GM23338 (cell line): Measurements from ENCODE around the gene DDX18. TPM values are rescaled to one million over a fixed set of nuclear protein-coding genes. Genes with fewer than 3 reads are reported as not detected.

Experiments
- ATAC-seq: fragments of 200-7000 bp; cut with Tn5 transposase; 3 replicates; pipeline ENCODE4 v1.9.1; 2020
- DNase-seq: peaks from one replicate; pipeline ENCODE4 v3.0.0-alpha.2; 2015; ENCODE audit warnings: low spot score
- H2AFZ ChIP-seq: fragments of 200-600 bp; sonication (generic); 2 replicates; pipeline ENCODE4 v1.8.0; 2016; ENCODE audit warnings: antibody characterized with exemption, mild to moderate bottlenecking, moderate library complexity
- H3F3A ChIP-seq: fragments of 200-600 bp; sonication (generic); replicated peaks from 2 replicates; pipeline ENCODE4 v1.8.0; 2017; ENCODE audit warnings: antibody characterized with exemption, mixed run types, low read depth
- H3K27ac ChIP-seq: fragments of 200-600 bp; sonication (generic); 2 replicates; pipeline ENCODE4 v1.6.1; 2016; ENCODE audit warnings: low read depth
- H3K27me3 ChIP-seq: fragments of 200-600 bp; sonication (generic); 2 replicates; pipeline ENCODE4 v1.8.0; 2016; ENCODE audit warnings: mild to moderate bottlenecking, mixed run types, moderate library complexity; ENCODE audit not compliant: insufficient read depth
- H3K36me3 ChIP-seq: fragments of 200-600 bp; sonication (generic); 2 replicates; pipeline ENCODE4 v1.8.0; 2016; ENCODE audit warnings: mild to moderate bottlenecking; ENCODE audit not compliant: insufficient read depth
- H3K4me1 ChIP-seq: fragments of 200-600 bp; sonication (generic); 2 replicates; pipeline ENCODE4 v1.8.0; 2016; ENCODE audit warnings: mild to moderate bottlenecking, moderate library complexity; ENCODE audit not compliant: insufficient read depth
- H3K4me2 ChIP-seq: fragments of 200-600 bp; sonication (generic); 2 replicates; pipeline ENCODE4 v1.7.1; 2017; ENCODE audit warnings: mixed run types
- H3K4me3 ChIP-seq: fragments of 200-600 bp; sonication (generic); 2 replicates; pipeline ENCODE4 v1.6.1; 2016; ENCODE audit warnings: mixed run types
- H3K79me2 ChIP-seq: fragments of 200-600 bp; sonication (generic); replicated peaks from 2 replicates; pipeline ENCODE4 v1.8.0; 2017; ENCODE audit warnings: mild to moderate bottlenecking; ENCODE audit not compliant: insufficient read depth
- H3K9me2 ChIP-seq: fragments of 200-600 bp; sonication (generic); 2 replicates; pipeline ENCODE4 v1.8.0; 2017; ENCODE audit not compliant: insufficient read depth
- H4K20me1 ChIP-seq: fragments of 200-600 bp; sonication (generic); replicated peaks from 2 replicates; pipeline ENCODE4 v1.8.0; 2017; ENCODE audit warnings: mild to moderate bottlenecking; ENCODE audit not compliant: insufficient read depth
- H3K27ac Mint-ChIP-seq: 2 replicates; pipeline ENCODE4 v1.8.0; 2020; ENCODE audit warnings: inconsistent platforms, mild to moderate bottlenecking, moderate library complexity, mixed read lengths
- H3K27me3 Mint-ChIP-seq: 3 replicates; pipeline ENCODE4 v1.8.0; 2022; ENCODE audit warnings: low read depth, mild to moderate bottlenecking, moderate library complexity, mixed read lengths, inconsistent platforms; ENCODE audit not compliant: insufficient read depth, poor library complexity
- H3K36me3 Mint-ChIP-seq: 3 replicates; pipeline ENCODE4 v1.8.0; 2021; ENCODE audit warnings: low read depth, mild to moderate bottlenecking, inconsistent platforms, moderate library complexity, mixed read lengths
- H3K4me1 Mint-ChIP-seq: 3 replicates; pipeline ENCODE4 v1.8.0; 2020; ENCODE audit warnings: mild to moderate bottlenecking, inconsistent platforms, mixed read lengths
- H3K4me3 Mint-ChIP-seq: 3 replicates; pipeline ENCODE4 v1.8.0; 2021; ENCODE audit warnings: moderate library complexity, mild to moderate bottlenecking, inconsistent platforms, mixed read lengths
- H3K9me3 Mint-ChIP-seq: 3 replicates; pipeline ENCODE4 v1.8.0; 2020; ENCODE audit warnings: moderate library complexity, mild to moderate bottlenecking, inconsistent platforms, mixed read lengths
- CREB1 ChIP-seq: fragments of 250-450 bp; sonication (Bioruptor Pico); IDR thresholded peaks from 2 replicates; pipeline ENCODE4 v1.5.0; 2020; ENCODE audit warnings: low read depth, mild to moderate bottlenecking, moderate library complexity
- EZH2 ChIP-seq: fragments of 200-600 bp; sonication (generic); IDR thresholded peaks from one replicate; pipeline ENCODE4 v1.8.0; 2017; ENCODE audit warnings: antibody characterized with exemption, mild to moderate bottlenecking, low read depth; ENCODE audit not compliant: unreplicated experiment
- NANOG ChIP-seq: IDR thresholded peaks from 2 replicates; pipeline ENCODE4 v1.6.1; 2016; ENCODE audit warnings: antibody characterized with exemption, borderline replicate concordance
- POLR2AphosphoS5 ChIP-seq: IDR thresholded peaks from 2 replicates; pipeline ENCODE4 v1.6.1; 2016; ENCODE audit warnings: antibody characterized with exemption, low read depth
- STAT1 ChIP-seq: IDR thresholded peaks from one replicate; pipeline ENCODE4 v1.6.1; 2016; ENCODE audit warnings: antibody characterized with exemption; ENCODE audit not compliant: unreplicated experiment
- ZNF114 ChIP-seq: fragments of 250-450 bp; sonication (Bioruptor Pico); IDR thresholded peaks from 2 replicates; pipeline ENCODE4 v1.5.0; 2020; ENCODE audit warnings: mild to moderate bottlenecking, moderate library complexity
- ZNF331 ChIP-seq: fragments of 250-450 bp; sonication (Bioruptor Pico); IDR thresholded peaks from 2 replicates; pipeline ENCODE4 v1.5.0; 2020; ENCODE audit warnings: low read depth, mild to moderate bottlenecking, moderate library complexity
- ZNF462 ChIP-seq: fragments of 250-450 bp; sonication (Bioruptor Pico); IDR thresholded peaks from 2 replicates; pipeline ENCODE4 v1.5.0; 2020; ENCODE audit warnings: mild to moderate bottlenecking, moderate library complexity
- polyA plus RNA-seq: library from polyadenylated mRNA; unstranded; fragments of >200 nt; fragmentation: Nextera tagmentation; extraction: Ambion mirVana; gene quantifications from 2 replicates; pipeline ENCODE4 v1.2.1, GENCODE V29; 2016
- total RNA-seq: library from RNA; depleted of rRNA; stranded (reverse); fragments of >200 nt; shearing (Covaris generic); gene quantifications from 2 replicates; pipeline ENCODE4 v1.2.3, GENCODE V29; 2014
- TF ChIP-seq, protein P1 (sequence below): IDR thresholded peaks from 2 replicates; pipeline ENCODE4 v1.6.1; 2016; ENCODE audit warnings: antibody characterized with exemption

Gene DDX18
- total and polyA plus RNA-seq, 2 experiments from 2014 or later = 102 to 169 TPM

GRCh38 chr2:117853873-117854272, 39.4 kb downstream of the DDX18 start (continued):
- TF ChIP-seq ZNF462 = no peak
- no peak for TF ChIP-seq ZNF114 (CRISPR knock-in tag)
- TF ChIP-seq CREB1 (CRISPR knock-in tag) = no peak
- no peak for TF ChIP-seq NANOG

GRCh38 chr2:117854610-117855009, 40.1 kb downstream of the DDX18 start:
- Histone ChIP-seq H3K4me3 (no peak overlapping the region), H3K27ac (no peak overlapping the region), H4K20me1 (no peaks in the 10 kb centered on the region), H2AFZ (no peak overlapping the region), H3K4me2 (no peak overlapping the region), H3F3A (0 out of 2 replicates have a peak, but pooled peaks cover 4% of the 10 kb centered on the region), H3K27me3 (peaks cover 20% of the 10 kb centered on the region), H3K79me2 (no peaks in the 10 kb centered on the region), H3K36me3 (no peaks in the 10 kb centered on the region), H3K9me2 (peaks cover 8% of the 10 kb centered on the region; the same call in 1 of the 2 replicates), H3K4me1 (peaks cover 23% of the 10 kb centered on the region)
- ATAC-seq (no peak), DNase-seq (no peak)
- Mint-ChIP-seq H3K4me3 (no peak overlapping the region), H3K36me3 (no peaks in the 10 kb centered on the region), H3K9me3 (no peaks in the 10 kb centered on the region), H3K27ac (no peak overlapping the region), H3K4me1 (peaks cover 37% of the 10 kb centered on the region), H3K27me3 (peaks cover 6% of the 10 kb centered on the region)
- TF ChIP-seq ZNF331 (CRISPR knock-in tag) (no peak), CREB1 (CRISPR knock-in tag) (no peak), STAT1 (no peak), ZNF462 (no peak), ZNF114 (CRISPR knock-in tag) (no peak), NANOG (no peak), EZH2 (no peak), POLR2AphosphoS5 (no peak)
- TF ChIP-seq, protein P1, sequence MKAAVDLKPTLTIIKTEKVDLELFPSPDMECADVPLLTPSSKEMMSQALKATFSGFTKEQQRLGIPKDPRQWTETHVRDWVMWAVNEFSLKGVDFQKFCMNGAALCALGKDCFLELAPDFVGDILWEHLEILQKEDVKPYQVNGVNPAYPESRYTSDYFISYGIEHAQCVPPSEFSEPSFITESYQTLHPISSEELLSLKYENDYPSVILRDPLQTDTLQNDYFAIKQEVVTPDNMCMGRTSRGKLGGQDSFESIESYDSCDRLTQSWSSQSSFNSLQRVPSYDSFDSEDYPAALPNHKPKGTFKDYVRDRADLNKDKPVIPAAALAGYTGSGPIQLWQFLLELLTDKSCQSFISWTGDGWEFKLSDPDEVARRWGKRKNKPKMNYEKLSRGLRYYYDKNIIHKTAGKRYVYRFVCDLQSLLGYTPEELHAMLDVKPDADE = no peak
